Frontal cortex (tissue), 1 donor: ENCODE results near the gene DLG4. TPM values are rescaled to one million over a fixed set of nuclear protein-coding genes. Genes with fewer than 3 reads are reported as not detected.

Experiments
- small RNA-seq: library from RNA; depleted of rRNA; stranded (forward); fragments of <200 nt; gene quantifications from one replicate; pipeline ENCODE3, GENCODE V24; 2014
- total RNA-seq: library from RNA; depleted of rRNA; stranded (reverse); fragments of >200 nt; gene quantifications from one replicate; pipeline ENCODE4 v1.2.3, GENCODE V29; 2014

Gene DLG4
- total RNA-seq, 1 donor from 2014 or later = 111 TPM

Small RNAs within 50 kb of the gene (small RNA-seq; reads per million reads assigned to genes)
- not detected for gene AC120057.4
- 7.2 reads per million, percentile 94 among the genes with 10 or more reads in this experiment for gene MIR324
- not detected for gene RF00019

Other genes starting within 250 kb of the DLG4 start
- gene ALOX12, start 223.8 kb downstream of the DLG4 start, total RNA-seq = under 0.01 TPM
- gene RNASEK, start 207.2 kb downstream of the DLG4 start, total RNA-seq = 13.5 TPM
- gene BCL6B, start 196.8 kb downstream of the DLG4 start, total RNA-seq = 2.0 TPM
- gene SLC16A13, start 183.8 kb downstream of the DLG4 start, total RNA-seq = 0.82 TPM
- not detected for gene SLC16A11, start 175.7 kb downstream of the DLG4 start, total RNA-seq
- not detected for gene CLEC10A, start 139.6 kb downstream of the DLG4 start, total RNA-seq
- gene ASGR2, start 105.0 kb downstream of the DLG4 start, total RNA-seq = not detected
- 18.8 TPM for gene ASGR1, start 40.5 kb downstream of the DLG4 start, total RNA-seq
- 65.6 TPM for gene ACADVL, start 102 bp upstream of the DLG4 start, total RNA-seq
- gene DVL2, start 14.7 kb upstream of the DLG4 start, total RNA-seq = 53.4 TPM
- 34.6 TPM for gene PHF23, start 19.6 kb upstream of the DLG4 start, total RNA-seq
- 108 TPM for gene GABARAP, start 22.6 kb upstream of the DLG4 start, total RNA-seq
- gene CTDNEP1, start 31.9 kb upstream of the DLG4 start, total RNA-seq = 18.8 TPM
- 26.9 TPM for gene ELP5, start 32.4 kb upstream of the DLG4 start, total RNA-seq
- 0.82 TPM for gene CLDN7, start 42.6 kb upstream of the DLG4 start, total RNA-seq
- gene SLC2A4, start 61.9 kb upstream of the DLG4 start, total RNA-seq = under 0.01 TPM
- gene YBX2, start 74.8 kb upstream of the DLG4 start, total RNA-seq = 1.2 TPM
- 208 TPM for gene EIF5A, start 87.8 kb upstream of the DLG4 start, total RNA-seq
- 35.5 TPM for gene GPS2, start 95.5 kb upstream of the DLG4 start, total RNA-seq
- gene NEURL4, start 109.5 kb upstream of the DLG4 start, total RNA-seq = 44.8 TPM
- 0.41 TPM for gene ACAP1, start 116.7 kb upstream of the DLG4 start, total RNA-seq
- 3.3 TPM for gene KCTD11, start 132.3 kb upstream of the DLG4 start, total RNA-seq
- not detected for gene TMEM95, start 135.3 kb upstream of the DLG4 start, total RNA-seq
- gene TNK1, start 161.3 kb upstream of the DLG4 start, total RNA-seq = 0.82 TPM
- gene PLSCR3, start 174.7 kb upstream of the DLG4 start, total RNA-seq = 10.6 TPM
- gene TMEM256, start 184.3 kb upstream of the DLG4 start, total RNA-seq = 80.3 TPM
- gene NLGN2, start 188.0 kb upstream of the DLG4 start, total RNA-seq = 8.2 TPM
- gene SPEM1, start 200.5 kb upstream of the DLG4 start, total RNA-seq = not detected
- not detected for gene SPEM2, start 205.8 kb upstream of the DLG4 start, total RNA-seq
- gene SPEM3, start 209.0 kb upstream of the DLG4 start, total RNA-seq = not detected
- 2.0 TPM for gene TMEM102, start 215.6 kb upstream of the DLG4 start, total RNA-seq
- gene FGF11, start 219.7 kb upstream of the DLG4 start, total RNA-seq = 5.3 TPM
- gene CHRNB1, start 225.2 kb upstream of the DLG4 start, total RNA-seq = 16.7 TPM